Astrocyte (in vitro differentiated cells and primary cell): Measurements from ENCODE around the gene NDUFB1. TPM values are rescaled to one million over a fixed set of nuclear protein-coding genes. Genes with fewer than 3 reads are reported as not detected.

Experiments
- DNase-seq: peaks from one replicate; pipeline ENCODE4 v3.0.0-alpha.2; 2010; ENCODE audit warnings: low read depth
- FAIRE-seq: peaks from 2 replicates; lab custom pipeline; 2011; peaks lifted over from hg19 to GRCh38; lab: Jason Lieb, UNC
- H2AFZ ChIP-seq: 2 replicates; pipeline ENCODE4 v1.6.0; 2012; ENCODE audit warnings: low read depth, low read length, inconsistent platforms
- H3K27ac ChIP-seq: 2 replicates; pipeline ENCODE4 v1.5.1; 2011; ENCODE audit warnings: low read depth, low read length, inconsistent platforms
- H3K27me3 ChIP-seq: 2 replicates; pipeline ENCODE4 v1.6.0; 2011; ENCODE audit warnings: low read length, inconsistent platforms; ENCODE audit not compliant: insufficient read depth
- H3K36me3 ChIP-seq: 2 replicates; pipeline ENCODE4 v1.5.1; 2011; ENCODE audit warnings: low read length, inconsistent platforms; ENCODE audit not compliant: insufficient read depth
- H3K4me1 ChIP-seq: 2 replicates; pipeline ENCODE4 v1.5.1; 2011; ENCODE audit warnings: low read length, inconsistent platforms; ENCODE audit not compliant: insufficient read depth
- H3K4me2 ChIP-seq: 2 replicates; pipeline ENCODE4 v1.6.0; 2012; ENCODE audit warnings: low read length, inconsistent platforms
- H3K4me3 ChIP-seq: 2 replicates; pipeline ENCODE4 v1.5.1; 2011; ENCODE audit warnings: low read depth, mild to moderate bottlenecking, low read length, inconsistent platforms; ENCODE audit not compliant: insufficient read depth
- H3K79me2 ChIP-seq: 2 replicates; pipeline ENCODE4 v1.6.0; 2012; ENCODE audit warnings: mild to moderate bottlenecking, low read length, inconsistent platforms; ENCODE audit not compliant: insufficient read depth
- H3K9ac ChIP-seq: 2 replicates; pipeline ENCODE4 v1.6.0; 2012; ENCODE audit warnings: mild to moderate bottlenecking, low read length, inconsistent platforms
- H3K9me3 ChIP-seq: 2 replicates; pipeline ENCODE4 v1.5.1; 2012; ENCODE audit warnings: low read depth, mild to moderate bottlenecking, low read length, inconsistent platforms; ENCODE audit not compliant: insufficient read depth
- H4K20me1 ChIP-seq: 2 replicates; pipeline ENCODE4 v1.6.0; 2012; ENCODE audit warnings: low read length, inconsistent platforms; ENCODE audit not compliant: insufficient read depth
- H3K27ac Mint-ChIP-seq: one replicate; pipeline ENCODE4 v1.8.0; 2021; ENCODE audit warnings: mild to moderate bottlenecking, mixed read lengths; ENCODE audit not compliant: unreplicated experiment
- H3K27me3 Mint-ChIP-seq: one replicate; pipeline ENCODE4 v1.8.0; 2021; ENCODE audit warnings: low read depth, mixed read lengths; ENCODE audit not compliant: unreplicated experiment
- H3K36me3 Mint-ChIP-seq: one replicate; pipeline ENCODE4 v1.8.0; 2021; ENCODE audit warnings: low read depth, mixed read lengths; ENCODE audit not compliant: unreplicated experiment
- H3K4me1 Mint-ChIP-seq: one replicate; pipeline ENCODE4 v1.8.0; 2021; ENCODE audit warnings: low read depth, mixed read lengths; ENCODE audit not compliant: unreplicated experiment
- H3K4me3 Mint-ChIP-seq: one replicate; pipeline ENCODE4 v1.8.0; 2021; ENCODE audit warnings: mild to moderate bottlenecking, moderate library complexity, mixed read lengths; ENCODE audit not compliant: unreplicated experiment
- H3K9me3 Mint-ChIP-seq: one replicate; pipeline ENCODE4 v1.8.0; 2021; ENCODE audit warnings: mild to moderate bottlenecking, mixed read lengths; ENCODE audit not compliant: unreplicated experiment
- EZH2 ChIP-seq: IDR thresholded peaks from 2 replicates; pipeline ENCODE4 v1.6.1; 2012; ENCODE audit warnings: mild to moderate bottlenecking, low read length, inconsistent platforms; ENCODE audit not compliant: insufficient read depth
- total RNA-seq: library from RNA; stranded (reverse); gene quantifications from 2 replicates; pipeline ENCODE4 v1.2.1, GENCODE V29; 2021
- TF ChIP-seq, protein P1 (sequence below): IDR thresholded peaks from 2 replicates; pipeline ENCODE4 v1.5.1; 2011; ENCODE audit warnings: low read depth, mild to moderate bottlenecking, inconsistent platforms, low read length, moderate library complexity; ENCODE audit not compliant: insufficient read depth

Gene NDUFB1
- total RNA-seq, 1 donor from 2014 or later, result 108 TPM

DNA sequence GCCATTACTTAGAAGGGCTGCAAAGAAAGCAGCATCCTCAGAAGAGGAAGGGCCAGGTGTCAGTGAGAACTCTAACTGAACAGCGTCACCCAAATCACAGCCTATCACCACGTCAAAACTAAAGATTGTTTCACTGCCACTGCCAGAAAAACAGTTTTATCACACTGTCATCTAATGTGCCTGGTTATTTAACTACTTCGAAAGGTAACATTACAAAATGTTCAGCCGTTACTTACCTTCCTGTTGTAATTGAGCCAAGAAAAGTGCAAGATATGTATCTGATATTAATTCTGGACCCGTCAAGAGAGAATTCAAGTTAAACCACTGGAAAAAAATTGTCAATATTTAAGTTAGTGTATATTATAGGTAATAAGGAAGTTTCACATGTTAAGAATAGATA lies 33.0 kb downstream of the NDUFB1 start:
- FAIRE-seq, result no peak
- no peak for DNase-seq
- H3K36me3 ChIP-seq, result peaks cover 10% of the 10 kb centered on the region
- Mint-ChIP-seq H3K4me1 (no peaks in the 10 kb centered on the region), H3K9me3 (no peaks in the 10 kb centered on the region), H3K27ac (no peak overlapping the region), H3K27me3 (no peaks in the 10 kb centered on the region), H3K36me3 (peaks cover 5% of the 10 kb centered on the region), H3K4me3 (no peak overlapping the region)
- H4K20me1 ChIP-seq, result no peaks in the 10 kb centered on the region
- H3K9ac ChIP-seq, result no peak overlapping the region
- H3K27me3 ChIP-seq, result no peaks in the 10 kb centered on the region
- no peak overlapping the region for H3K4me3 ChIP-seq
- no peak overlapping the region for H3K27ac ChIP-seq
- H3K9me3 ChIP-seq, result no peaks in the 10 kb centered on the region
- TF ChIP-seq, protein P1, sequence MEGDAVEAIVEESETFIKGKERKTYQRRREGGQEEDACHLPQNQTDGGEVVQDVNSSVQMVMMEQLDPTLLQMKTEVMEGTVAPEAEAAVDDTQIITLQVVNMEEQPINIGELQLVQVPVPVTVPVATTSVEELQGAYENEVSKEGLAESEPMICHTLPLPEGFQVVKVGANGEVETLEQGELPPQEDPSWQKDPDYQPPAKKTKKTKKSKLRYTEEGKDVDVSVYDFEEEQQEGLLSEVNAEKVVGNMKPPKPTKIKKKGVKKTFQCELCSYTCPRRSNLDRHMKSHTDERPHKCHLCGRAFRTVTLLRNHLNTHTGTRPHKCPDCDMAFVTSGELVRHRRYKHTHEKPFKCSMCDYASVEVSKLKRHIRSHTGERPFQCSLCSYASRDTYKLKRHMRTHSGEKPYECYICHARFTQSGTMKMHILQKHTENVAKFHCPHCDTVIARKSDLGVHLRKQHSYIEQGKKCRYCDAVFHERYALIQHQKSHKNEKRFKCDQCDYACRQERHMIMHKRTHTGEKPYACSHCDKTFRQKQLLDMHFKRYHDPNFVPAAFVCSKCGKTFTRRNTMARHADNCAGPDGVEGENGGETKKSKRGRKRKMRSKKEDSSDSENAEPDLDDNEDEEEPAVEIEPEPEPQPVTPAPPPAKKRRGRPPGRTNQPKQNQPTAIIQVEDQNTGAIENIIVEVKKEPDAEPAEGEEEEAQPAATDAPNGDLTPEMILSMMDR, result no peak
- TF ChIP-seq EZH2, result no peak
- H2AFZ ChIP-seq, result no peak overlapping the region
- H3K4me2 ChIP-seq, result no peak overlapping the region
- no peaks in the 10 kb centered on the region for H3K79me2 ChIP-seq
- H3K4me1 ChIP-seq, result no peaks in the 10 kb centered on the region

DNA sequence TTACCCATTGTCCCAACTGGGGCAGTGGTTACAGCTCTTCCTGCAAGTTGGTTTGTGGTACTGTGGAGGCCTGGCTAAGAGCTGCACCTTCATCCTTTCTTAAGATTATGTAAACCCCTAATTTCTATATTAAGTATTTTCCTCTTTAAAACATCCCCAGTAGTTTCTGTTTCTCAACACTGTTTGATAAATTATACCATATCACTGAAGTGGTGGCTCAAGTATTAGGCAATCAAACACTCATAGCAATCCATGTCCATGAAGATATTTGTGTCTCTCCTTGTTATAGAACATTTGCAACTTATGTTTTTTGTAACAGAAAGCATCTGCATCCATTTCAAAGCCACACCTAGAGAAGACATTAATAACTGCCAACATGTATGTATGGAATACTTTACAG lies 47.0 kb downstream of the NDUFB1 start:
- Histone ChIP-seq H3K79me2 (no peaks in the 10 kb centered on the region), H3K4me2 (no peak overlapping the region), H3K4me3 (no peak overlapping the region), H3K9me3 (no peaks in the 10 kb centered on the region), H3K36me3 (no peaks in the 10 kb centered on the region), H3K27ac (no peak overlapping the region), H3K9ac (no peak overlapping the region), H2AFZ (no peak overlapping the region), H4K20me1 (no peaks in the 10 kb centered on the region), H3K4me1 (no peaks in the 10 kb centered on the region), H3K27me3 (no peaks in the 10 kb centered on the region)
- FAIRE-seq, result no peak
- Mint-ChIP-seq H3K9me3 (no peaks in the 10 kb centered on the region), H3K36me3 (peaks cover 9% of the 10 kb centered on the region), H3K27ac (no peak overlapping the region), H3K4me3 (no peak overlapping the region), H3K27me3 (no peaks in the 10 kb centered on the region), H3K4me1 (no peaks in the 10 kb centered on the region)
- DNase-seq, result no peak
- TF ChIP-seq EZH2, result no peak
- TF ChIP-seq, protein P1, result no peak

Other genes starting within 250 kb of the NDUFB1 start
- 12.5 and 14.9 TPM in 2 replicates for gene FBLN5, start 174.0 kb downstream of the NDUFB1 start, total RNA-seq
- 48.2 and 50.5 TPM in 2 replicates for gene TRIP11, start 81.6 kb downstream of the NDUFB1 start, total RNA-seq
- 19.9 and 24.2 TPM in 2 replicates for gene ATXN3, start 15.1 kb downstream of the NDUFB1 start, total RNA-seq
- gene CPSF2, start 263 bp upstream of the NDUFB1 start, total RNA-seq, result 58.6 and 60.9 TPM in 2 replicates
- gene SLC24A4, start 201.5 kb upstream of the NDUFB1 start, total RNA-seq, result not detected in 2 replicates